ENCODE results near the gene CCDC102A. TPM values are rescaled to one million over a fixed set of nuclear protein-coding genes. Genes with fewer than 3 reads are reported as not detected.

The CCDC102A gene
- total and polyA plus RNA-seq, 8 donors, result 1.7 to 14.5 (median 4.1) TPM; not detected in 1

DNA sequence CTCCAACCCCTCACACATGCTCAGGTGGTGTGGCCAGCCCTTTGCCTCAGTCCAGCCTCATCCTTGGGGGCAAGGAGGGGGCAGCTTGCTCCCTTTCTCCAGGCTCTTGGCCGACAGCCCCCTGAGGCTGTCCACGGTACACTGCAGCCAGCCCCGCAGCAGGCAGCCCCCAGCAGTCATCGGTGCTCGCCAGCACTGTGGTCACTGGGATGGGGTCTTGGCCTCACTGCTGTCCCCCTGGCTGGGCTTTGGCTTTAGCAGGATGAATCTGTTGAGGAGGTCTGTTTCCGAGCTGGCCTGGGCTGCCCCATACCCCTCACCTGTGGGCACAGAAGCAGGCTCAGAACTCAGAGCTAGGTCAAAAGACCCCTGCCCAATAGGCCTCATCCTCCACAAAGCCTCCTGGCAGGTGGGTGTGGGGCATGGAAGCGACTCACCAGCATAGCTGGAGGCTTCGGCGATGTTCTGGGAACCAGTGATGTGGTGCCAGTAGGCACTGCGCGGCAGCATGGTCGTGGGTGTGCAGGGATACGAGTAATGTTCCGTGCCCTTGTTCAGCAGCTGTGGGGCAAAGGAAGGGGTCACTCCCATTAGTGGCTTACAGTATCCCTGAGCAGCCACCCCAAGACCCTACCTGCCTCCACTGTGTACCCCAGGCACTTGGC, 63.1 kb downstream of the CCDC102A start:
- H3K27ac ChIP-seq, result peak overlapping the region in 3 of 5 donors; percentile 67 to 73 (median 71)
- 88 to 94% (median 88%) methylated on average over 7 to 14 of the region's 14 CpGs for whole genome bisulfite sequencing, 5 donors
- no peak for DNase-seq

DNA sequence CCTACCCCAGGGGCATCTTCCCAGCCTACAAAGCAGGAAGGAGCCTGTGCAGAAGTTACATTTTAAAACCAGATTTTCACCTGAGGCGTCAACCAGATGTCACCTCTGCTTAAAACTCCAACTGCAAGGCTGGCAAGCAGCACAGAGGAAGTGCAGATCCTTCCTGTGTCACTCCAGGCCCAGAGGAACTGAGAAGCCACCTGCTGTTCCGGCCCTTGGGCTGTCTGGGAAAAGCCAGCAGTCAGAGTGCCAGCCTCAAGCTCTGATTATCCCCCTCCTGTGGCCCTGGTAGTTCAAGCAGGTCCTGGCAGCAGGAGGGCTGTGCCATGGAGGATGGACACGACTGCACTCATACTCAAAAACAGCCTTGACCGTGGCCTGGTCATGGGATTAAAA, 63.7 kb downstream of the CCDC102A start:
- no peak for DNase-seq
- TF ChIP-seq, protein P1, sequence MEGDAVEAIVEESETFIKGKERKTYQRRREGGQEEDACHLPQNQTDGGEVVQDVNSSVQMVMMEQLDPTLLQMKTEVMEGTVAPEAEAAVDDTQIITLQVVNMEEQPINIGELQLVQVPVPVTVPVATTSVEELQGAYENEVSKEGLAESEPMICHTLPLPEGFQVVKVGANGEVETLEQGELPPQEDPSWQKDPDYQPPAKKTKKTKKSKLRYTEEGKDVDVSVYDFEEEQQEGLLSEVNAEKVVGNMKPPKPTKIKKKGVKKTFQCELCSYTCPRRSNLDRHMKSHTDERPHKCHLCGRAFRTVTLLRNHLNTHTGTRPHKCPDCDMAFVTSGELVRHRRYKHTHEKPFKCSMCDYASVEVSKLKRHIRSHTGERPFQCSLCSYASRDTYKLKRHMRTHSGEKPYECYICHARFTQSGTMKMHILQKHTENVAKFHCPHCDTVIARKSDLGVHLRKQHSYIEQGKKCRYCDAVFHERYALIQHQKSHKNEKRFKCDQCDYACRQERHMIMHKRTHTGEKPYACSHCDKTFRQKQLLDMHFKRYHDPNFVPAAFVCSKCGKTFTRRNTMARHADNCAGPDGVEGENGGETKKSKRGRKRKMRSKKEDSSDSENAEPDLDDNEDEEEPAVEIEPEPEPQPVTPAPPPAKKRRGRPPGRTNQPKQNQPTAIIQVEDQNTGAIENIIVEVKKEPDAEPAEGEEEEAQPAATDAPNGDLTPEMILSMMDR (IDR thresholded peaks at IDR 0.05), result no peak
- TF ChIP-seq POLR2AphosphoS5 (IDR thresholded peaks at IDR 0.05) (no peak), EP300 (IDR thresholded peaks at IDR 0.05) (no peak), POLR2A (IDR thresholded peaks at IDR 0.05) (no peak)
- no peaks in the 10 kb centered on the region for H3K9me3 ChIP-seq
- H3K27ac ChIP-seq, result peak overlapping the region; percentile 37 to 73 (median 67)
- intact Hi-C loops (cut with DNase I; ENCODE audit: low total_unique reads), result no loop called here
- H3K36me3 ChIP-seq, result peaks cover 53 to 79% (median 78%) of the 10 kb centered on the region in 4 donors
- peaks cover 28 to 63% (median 57%) of the 10 kb centered on the region in 4 donors for H3K4me1 ChIP-seq
- no peaks in the 10 kb centered on the region for H3K27me3 ChIP-seq
- H3K4me3 ChIP-seq, result no peak overlapping the region
- 42 to 60% (median 50%) methylated on average over 4 of the region's 4 CpGs for WGBS, 5 donors

More for the DNA sequence above, 63.1 kb downstream of the CCDC102A start:
- peaks cover 53 to 79% (median 72%) of the 10 kb centered on the region in 4 donors for H3K36me3 ChIP-seq
- peaks cover 35 to 69% (median 63%) of the 10 kb centered on the region in 4 donors for H3K4me1 ChIP-seq
- intact Hi-C loops (cut with DNase I; ENCODE audit: low total_unique reads), result no loop called here
- TF ChIP-seq POLR2AphosphoS5 (IDR thresholded peaks at IDR 0.05) (no peak), EP300 (IDR thresholded peaks at IDR 0.05) (no peak), POLR2A (IDR thresholded peaks at IDR 0.05) (no peak)
- TF ChIP-seq, protein P1 (IDR thresholded peaks at IDR 0.05), result no peak
- no peaks in the 10 kb centered on the region for H3K9me3 ChIP-seq
- H3K4me3 ChIP-seq, result no peak overlapping the region
- H3K27me3 ChIP-seq, result no peaks in the 10 kb centered on the region

DNA sequence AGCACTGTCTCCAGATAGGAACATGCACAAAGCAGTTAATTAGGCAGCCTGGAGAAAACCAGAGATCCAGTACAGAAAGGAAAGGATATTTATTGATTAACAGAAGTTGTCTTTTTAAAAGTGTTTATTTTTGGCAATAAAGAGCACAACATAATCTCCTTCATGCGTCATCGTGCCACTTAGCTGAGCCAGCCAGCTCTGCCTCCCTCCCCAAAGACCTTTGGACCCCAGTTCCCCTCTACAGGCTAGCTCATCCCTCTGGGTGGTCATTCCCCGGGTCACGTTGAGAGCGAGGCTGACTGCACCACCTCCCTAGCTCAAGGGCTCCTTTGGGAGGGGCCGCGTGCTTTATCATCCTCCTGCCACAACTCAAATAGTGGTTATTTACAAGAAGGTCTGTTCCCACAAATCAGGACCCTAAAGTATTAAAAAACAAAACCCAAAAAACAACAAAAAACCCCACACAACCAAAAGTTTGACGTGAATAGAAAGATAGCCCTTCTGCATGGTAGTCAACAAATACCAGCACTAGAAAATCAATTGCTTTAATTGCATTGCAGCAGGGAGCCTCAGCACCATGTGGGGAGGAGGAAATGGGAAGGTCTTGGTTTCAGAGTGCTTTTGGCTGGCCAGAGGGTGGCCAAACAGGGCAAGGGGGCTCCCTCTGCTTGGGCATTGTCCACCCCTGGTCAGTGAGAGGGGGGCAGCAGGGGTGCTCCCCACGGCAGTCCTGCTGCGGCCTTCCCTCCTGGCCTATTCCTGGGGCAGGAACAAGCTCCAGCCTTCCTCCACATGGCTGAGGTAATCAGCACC, 64.3 kb downstream of the CCDC102A start:
- Histone ChIP-seq H3K27me3 (no peaks in the 10 kb centered on the region), H3K36me3 (peaks cover 55 to 84% (median 84%) of the 10 kb centered on the region in 4 donors), H3K27ac (peak overlapping the region; percentile 37 to 73 (median 67)), H3K4me3 (no peak overlapping the region), H3K9me3 (no peaks in the 10 kb centered on the region), H3K4me1 (peaks cover 24 to 57% (median 51%) of the 10 kb centered on the region in 4 donors)
- intact Hi-C loops (cut with DNase I; ENCODE audit: low total_unique reads), result no loop called here
- peak in 1 of 3 donors; percentile 20 for TF ChIP-seq POLR2AphosphoS5 (IDR thresholded peaks at IDR 0.05)
- TF ChIP-seq EP300 (IDR thresholded peaks at IDR 0.05), result no peak
- WGBS, 5 donors, result 31 to 48% (median 34%) methylated on average over 8 to 10 of the region's 10 CpGs
- DNase-seq, result peak in 1 of 2 donors; percentile 77

DNA sequence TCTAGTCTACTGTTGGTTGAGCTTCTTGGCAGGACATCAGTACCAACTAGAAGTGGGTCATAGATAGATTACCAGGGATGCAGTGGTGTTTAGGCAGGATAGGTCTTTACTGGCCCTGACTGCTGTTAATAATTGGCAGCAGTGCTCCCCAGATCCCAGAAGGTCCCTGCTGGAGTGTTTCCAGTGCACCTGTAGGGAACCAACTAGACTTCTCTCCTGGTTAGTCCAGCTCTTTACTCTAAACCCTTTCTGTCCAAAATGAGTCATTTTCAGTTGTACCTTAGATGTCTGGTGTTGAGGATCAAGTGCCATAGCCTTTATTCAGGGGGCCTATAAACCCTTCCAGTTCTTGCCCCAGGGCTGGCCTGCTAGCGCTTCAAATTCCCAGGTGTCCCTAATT, 65.2 kb downstream of the CCDC102A start:
- Histone ChIP-seq H3K36me3 (peaks cover 63 to 93% (median 92%) of the 10 kb centered on the region in 4 donors), H3K4me1 (peaks cover 24 to 48% (median 42%) of the 10 kb centered on the region in 4 donors), H3K27ac (peak overlapping the region; percentile 50 to 73 (median 67)), H3K9me3 (no peaks in the 10 kb centered on the region), H3K27me3 (no peaks in the 10 kb centered on the region), H3K4me3 (no peak overlapping the region)
- DNase-seq, result no peak
- 78 to 100% (median 100%) methylated on average over 1 of the region's 1 CpG for WGBS, 5 donors
- TF ChIP-seq POLR2A (IDR thresholded peaks at IDR 0.05), result no peak
- no peak for TF ChIP-seq POLR2AphosphoS5 (IDR thresholded peaks at IDR 0.05)
- TF ChIP-seq EP300 (IDR thresholded peaks at IDR 0.05), result no peak
- TF ChIP-seq, protein P1 (IDR thresholded peaks at IDR 0.05), result no peak
- intact Hi-C loops (cut with DNase I; ENCODE audit: low total_unique reads), result no loop called here
